PFSK-1 (cell line): ENCODE data around the gene TBC1D16.

Experiments
- POLR2AphosphoS5 ChIP-seq: IDR thresholded peaks from 2 replicates; pipeline ENCODE4 v1.6.1; 2012; ENCODE audit warnings: low read depth, mild to moderate bottlenecking, control low read depth, low read length, moderate library complexity
- TAF1 ChIP-seq: IDR thresholded peaks from 2 replicates; pipeline ENCODE4 v1.6.1; 2012; ENCODE audit warnings: low read length, control low read depth, borderline replicate concordance; ENCODE audit not compliant: insufficient read depth
- TF ChIP-seq, protein P1 (sequence below), 2 experiments: IDR thresholded peaks; 2 replicates each; pipeline versions ENCODE4 v1.6.1 to v1.8.0; 2011 to 2012; ENCODE audit warnings: low read depth in 2 of 2, low read length in 2 of 2, control low read depth in 1 of 2, inconsistent platforms in 1 of 2, mild to moderate bottlenecking in 1 of 2, moderate library complexity in 1 of 2; ENCODE audit not compliant: insufficient read depth in 1 of 2

GRCh38 chr17:80027043-80027435 is 8.6 kb downstream of the TBC1D16 start:
- TF ChIP-seq TAF1 (no peak), POLR2AphosphoS5 (no peak)
- TF ChIP-seq, protein P1, sequence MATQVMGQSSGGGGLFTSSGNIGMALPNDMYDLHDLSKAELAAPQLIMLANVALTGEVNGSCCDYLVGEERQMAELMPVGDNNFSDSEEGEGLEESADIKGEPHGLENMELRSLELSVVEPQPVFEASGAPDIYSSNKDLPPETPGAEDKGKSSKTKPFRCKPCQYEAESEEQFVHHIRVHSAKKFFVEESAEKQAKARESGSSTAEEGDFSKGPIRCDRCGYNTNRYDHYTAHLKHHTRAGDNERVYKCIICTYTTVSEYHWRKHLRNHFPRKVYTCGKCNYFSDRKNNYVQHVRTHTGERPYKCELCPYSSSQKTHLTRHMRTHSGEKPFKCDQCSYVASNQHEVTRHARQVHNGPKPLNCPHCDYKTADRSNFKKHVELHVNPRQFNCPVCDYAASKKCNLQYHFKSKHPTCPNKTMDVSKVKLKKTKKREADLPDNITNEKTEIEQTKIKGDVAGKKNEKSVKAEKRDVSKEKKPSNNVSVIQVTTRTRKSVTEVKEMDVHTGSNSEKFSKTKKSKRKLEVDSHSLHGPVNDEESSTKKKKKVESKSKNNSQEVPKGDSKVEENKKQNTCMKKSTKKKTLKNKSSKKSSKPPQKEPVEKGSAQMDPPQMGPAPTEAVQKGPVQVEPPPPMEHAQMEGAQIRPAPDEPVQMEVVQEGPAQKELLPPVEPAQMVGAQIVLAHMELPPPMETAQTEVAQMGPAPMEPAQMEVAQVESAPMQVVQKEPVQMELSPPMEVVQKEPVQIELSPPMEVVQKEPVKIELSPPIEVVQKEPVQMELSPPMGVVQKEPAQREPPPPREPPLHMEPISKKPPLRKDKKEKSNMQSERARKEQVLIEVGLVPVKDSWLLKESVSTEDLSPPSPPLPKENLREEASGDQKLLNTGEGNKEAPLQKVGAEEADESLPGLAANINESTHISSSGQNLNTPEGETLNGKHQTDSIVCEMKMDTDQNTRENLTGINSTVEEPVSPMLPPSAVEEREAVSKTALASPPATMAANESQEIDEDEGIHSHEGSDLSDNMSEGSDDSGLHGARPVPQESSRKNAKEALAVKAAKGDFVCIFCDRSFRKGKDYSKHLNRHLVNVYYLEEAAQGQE (IDR thresholded peaks at IDR 0.05; ENCODE audit: insufficient read depth in 1 of 2, low read depth in 2 of 2, low read length in 2 of 2), result no peak
